Endothelial cell of umbilical vein (primary cell): ENCODE data around the gene EHD1.

Experiments used
- GATA2 ChIP-seq: IDR thresholded peaks from 2 replicates; pipeline ENCODE4 v1.7.0; 2011; ENCODE audit warnings: low read depth, mild to moderate bottlenecking, moderate library complexity, mixed read lengths, low read length; ENCODE audit not compliant: insufficient read length, insufficient read depth
- POLR2A ChIP-seq: IDR thresholded peaks from 2 replicates; pipeline ENCODE4 v1.6.1; 2012; ENCODE audit warnings: low read depth, mild to moderate bottlenecking, control low read depth, low read length
- POLR2AphosphoS5 ChIP-seq: IDR thresholded peaks from 2 replicates; pipeline ENCODE4 v1.6.1; 2012; ENCODE audit warnings: low read depth, mild to moderate bottlenecking, control low read depth, low read length, moderate library complexity; ENCODE audit not compliant: insufficient read depth
- TF ChIP-seq, protein P1 (sequence below), 2 donors: IDR thresholded peaks; 1 replicate in 1 of 2; 2 replicates in 1 of 2; pipeline ENCODE4 v1.5.1; 2011; ENCODE audit warnings: low read length in 2 of 2, mild to moderate bottlenecking in 2 of 2, moderate library complexity in 2 of 2, control low read depth in 1 of 2, inconsistent platforms in 1 of 2, low read depth in 1 of 2; ENCODE audit not compliant: insufficient read depth in 1 of 2; ENCODE audit errors: extremely low read depth in 1 of 2
- TF ChIP-seq, protein P2 (sequence below): IDR thresholded peaks from 2 replicates; pipeline ENCODE4 v1.6.1; 2011; ENCODE audit not compliant: insufficient read depth, insufficient read length

DNA sequence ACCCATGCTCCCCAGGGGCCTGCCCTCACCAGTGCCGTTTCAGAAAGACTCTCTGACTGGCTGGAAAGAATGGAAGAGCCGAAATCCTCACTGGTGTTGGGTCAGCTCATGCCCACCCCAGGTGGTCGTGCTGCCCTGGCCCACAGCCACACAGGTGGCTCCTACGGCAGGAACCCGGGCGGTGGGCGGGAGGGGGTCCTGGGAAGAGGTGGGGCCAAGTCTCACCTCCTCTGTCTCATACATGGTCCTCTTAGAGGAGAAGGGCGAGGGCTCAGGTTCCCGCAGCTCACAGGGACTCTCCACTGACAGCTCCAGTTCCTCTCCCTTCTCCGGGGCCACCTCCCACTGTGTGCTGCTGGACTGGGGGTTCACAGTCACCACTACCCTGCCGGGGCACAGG, 30.3 kb upstream of the EHD1 start:
- TF ChIP-seq POLR2A (no peak), POLR2AphosphoS5 (no peak), GATA2 (no peak)
- TF ChIP-seq, protein P1, sequence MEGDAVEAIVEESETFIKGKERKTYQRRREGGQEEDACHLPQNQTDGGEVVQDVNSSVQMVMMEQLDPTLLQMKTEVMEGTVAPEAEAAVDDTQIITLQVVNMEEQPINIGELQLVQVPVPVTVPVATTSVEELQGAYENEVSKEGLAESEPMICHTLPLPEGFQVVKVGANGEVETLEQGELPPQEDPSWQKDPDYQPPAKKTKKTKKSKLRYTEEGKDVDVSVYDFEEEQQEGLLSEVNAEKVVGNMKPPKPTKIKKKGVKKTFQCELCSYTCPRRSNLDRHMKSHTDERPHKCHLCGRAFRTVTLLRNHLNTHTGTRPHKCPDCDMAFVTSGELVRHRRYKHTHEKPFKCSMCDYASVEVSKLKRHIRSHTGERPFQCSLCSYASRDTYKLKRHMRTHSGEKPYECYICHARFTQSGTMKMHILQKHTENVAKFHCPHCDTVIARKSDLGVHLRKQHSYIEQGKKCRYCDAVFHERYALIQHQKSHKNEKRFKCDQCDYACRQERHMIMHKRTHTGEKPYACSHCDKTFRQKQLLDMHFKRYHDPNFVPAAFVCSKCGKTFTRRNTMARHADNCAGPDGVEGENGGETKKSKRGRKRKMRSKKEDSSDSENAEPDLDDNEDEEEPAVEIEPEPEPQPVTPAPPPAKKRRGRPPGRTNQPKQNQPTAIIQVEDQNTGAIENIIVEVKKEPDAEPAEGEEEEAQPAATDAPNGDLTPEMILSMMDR (IDR thresholded peaks at IDR 0.05; ENCODE audit: extremely low read depth in 1 of 2, insufficient read depth in 1 of 2, low read depth in 1 of 2, low read length in 2 of 2) = no peak
- TF ChIP-seq, protein P2, sequence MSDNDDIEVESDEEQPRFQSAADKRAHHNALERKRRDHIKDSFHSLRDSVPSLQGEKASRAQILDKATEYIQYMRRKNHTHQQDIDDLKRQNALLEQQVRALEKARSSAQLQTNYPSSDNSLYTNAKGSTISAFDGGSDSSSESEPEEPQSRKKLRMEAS = no peak
